Measurements from ENCODE around the gene DOK7. TPM values are rescaled to one million over a fixed set of nuclear protein-coding genes. Genes with fewer than 3 reads are reported as not detected.
"Not testable (repeated sequence)": the region's sequence is repeated elsewhere in the genome, so short reads cannot be mapped to it uniquely, and the experiment has no call there.

DOK7 gene
- total RNA-seq, 4 donors from 2014 or later = 0.26 to 0.45 TPM; not detected in 2

DNA sequence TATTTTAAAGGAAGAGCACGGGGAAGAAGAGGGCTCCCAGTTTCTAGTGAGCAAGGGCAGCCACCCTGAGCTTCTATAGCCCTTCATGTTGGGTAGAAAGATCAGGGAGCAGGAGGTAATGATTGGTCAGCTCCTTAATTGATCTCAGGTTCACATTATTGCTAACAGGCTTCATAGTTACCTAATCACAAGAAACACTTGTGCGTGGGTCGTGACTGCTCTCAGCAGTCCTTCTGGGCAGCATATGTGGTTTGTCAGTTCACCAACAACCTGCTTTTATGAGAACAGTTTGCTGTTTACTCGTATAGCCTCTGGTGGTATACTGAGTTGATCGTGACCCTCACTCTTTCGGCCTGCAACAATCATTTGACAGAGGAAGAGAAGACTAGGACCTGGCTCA lies 4.7 kb upstream of the DOK7 start:
- DNase-seq = no peak
- no peaks in the 10 kb centered on the region for H3K36me3 ChIP-seq
- intact Hi-C loops (cut with DNase I) = no loop called here
- no peak overlapping the region for H3K4me3 ChIP-seq
- H3K27me3 ChIP-seq = peaks cover 0 to 36% (median 3%) of the 10 kb centered on the region in 4 donors
- 76 to 77% methylated on average over 6 of the region's 6 CpGs for WGBS, 2 donors
- H3K27ac ChIP-seq = no peak overlapping the region
- peaks cover 6 to 26% (median 11%) of the 10 kb centered on the region in 3 donors for H3K4me1 ChIP-seq
- peaks cover 0 to 20% (median 20%) of the 10 kb centered on the region in 3 donors for H3K9me3 ChIP-seq
- TF ChIP-seq, protein P1, sequence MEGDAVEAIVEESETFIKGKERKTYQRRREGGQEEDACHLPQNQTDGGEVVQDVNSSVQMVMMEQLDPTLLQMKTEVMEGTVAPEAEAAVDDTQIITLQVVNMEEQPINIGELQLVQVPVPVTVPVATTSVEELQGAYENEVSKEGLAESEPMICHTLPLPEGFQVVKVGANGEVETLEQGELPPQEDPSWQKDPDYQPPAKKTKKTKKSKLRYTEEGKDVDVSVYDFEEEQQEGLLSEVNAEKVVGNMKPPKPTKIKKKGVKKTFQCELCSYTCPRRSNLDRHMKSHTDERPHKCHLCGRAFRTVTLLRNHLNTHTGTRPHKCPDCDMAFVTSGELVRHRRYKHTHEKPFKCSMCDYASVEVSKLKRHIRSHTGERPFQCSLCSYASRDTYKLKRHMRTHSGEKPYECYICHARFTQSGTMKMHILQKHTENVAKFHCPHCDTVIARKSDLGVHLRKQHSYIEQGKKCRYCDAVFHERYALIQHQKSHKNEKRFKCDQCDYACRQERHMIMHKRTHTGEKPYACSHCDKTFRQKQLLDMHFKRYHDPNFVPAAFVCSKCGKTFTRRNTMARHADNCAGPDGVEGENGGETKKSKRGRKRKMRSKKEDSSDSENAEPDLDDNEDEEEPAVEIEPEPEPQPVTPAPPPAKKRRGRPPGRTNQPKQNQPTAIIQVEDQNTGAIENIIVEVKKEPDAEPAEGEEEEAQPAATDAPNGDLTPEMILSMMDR (IDR thresholded peaks at IDR 0.05) = no peak
- TF ChIP-seq POLR2A (IDR thresholded peaks at IDR 0.05) = no peak

DNA sequence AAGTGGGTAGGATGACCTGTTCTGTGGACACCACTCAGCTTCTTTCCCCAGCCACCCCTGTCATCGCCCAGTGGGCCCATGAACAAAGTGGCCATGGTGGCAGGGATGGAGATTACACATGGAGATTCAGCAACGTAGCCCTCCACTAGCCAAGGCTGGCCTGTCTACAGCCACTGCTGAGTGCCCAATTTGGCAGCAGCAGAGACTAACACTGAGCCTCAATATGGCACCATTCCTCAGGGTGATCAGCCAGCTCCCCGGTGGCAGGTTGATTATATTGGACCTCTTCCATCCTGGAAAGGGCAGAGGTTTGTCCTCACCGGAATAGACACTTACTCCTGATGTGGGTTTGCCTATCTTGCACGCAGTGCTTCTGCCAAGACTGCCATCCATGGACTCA lies 4.0 kb upstream of the DOK7 start:
- H3K4me3 ChIP-seq; H3K36me3 ChIP-seq; H3K27ac ChIP-seq; intact Hi-C loops (cut with DNase I); DNase-seq: not testable (repeated sequence)
- Histone ChIP-seq H3K9me3 (peaks cover 0 to 20% (median 20%) of the 10 kb centered on the region in 3 donors), H3K4me1 (peaks cover 10 to 33% (median 16%) of the 10 kb centered on the region in 3 donors), H3K27me3 (peaks cover 0 to 44% (median 9%) of the 10 kb centered on the region in 4 donors)
- WGBS, 2 donors = 80 to 92% methylated on average over 1 to 2 of the region's 5 CpGs

DNA sequence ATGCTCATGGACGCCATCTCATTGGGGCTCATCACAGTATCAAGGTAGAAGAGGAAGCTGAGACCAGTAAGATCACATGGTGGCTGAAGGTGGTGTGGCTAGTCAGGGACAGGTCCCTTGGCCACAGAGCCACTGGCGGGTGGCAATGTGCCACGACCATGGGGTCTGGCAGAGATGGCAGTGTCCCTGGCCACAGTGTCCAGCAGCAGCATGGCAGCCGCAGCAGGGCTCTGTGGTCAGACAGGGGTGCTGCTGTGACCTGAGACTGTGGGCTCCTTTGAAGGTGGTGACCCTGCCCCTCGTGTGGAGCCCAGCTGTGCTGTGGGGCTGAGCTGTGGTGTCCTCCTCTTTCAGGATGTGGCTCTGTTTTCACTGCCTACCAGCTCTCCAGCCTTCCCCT lies 2.2 kb upstream of the DOK7 start:
- DNase-seq = no peak
- WGBS, 2 donors = 80 to 88% methylated on average over 1 to 3 of the region's 5 CpGs
- peaks cover 10 to 33% (median 16%) of the 10 kb centered on the region in 3 donors for H3K4me1 ChIP-seq
- intact Hi-C loops (cut with DNase I) = no loop called here
- H3K27ac ChIP-seq = no peak overlapping the region
- no peak for TF ChIP-seq POLR2A (IDR thresholded peaks at IDR 0.05)
- TF ChIP-seq, protein P1 (IDR thresholded peaks at IDR 0.05) = no peak
- no peaks in the 10 kb centered on the region for H3K36me3 ChIP-seq
- peaks cover 0 to 9% (median 9%) of the 10 kb centered on the region in 3 donors for H3K9me3 ChIP-seq
- H3K4me3 ChIP-seq = no peak overlapping the region
- H3K27me3 ChIP-seq = peaks cover 0 to 62% (median 10%) of the 10 kb centered on the region in 4 donors

DNA sequence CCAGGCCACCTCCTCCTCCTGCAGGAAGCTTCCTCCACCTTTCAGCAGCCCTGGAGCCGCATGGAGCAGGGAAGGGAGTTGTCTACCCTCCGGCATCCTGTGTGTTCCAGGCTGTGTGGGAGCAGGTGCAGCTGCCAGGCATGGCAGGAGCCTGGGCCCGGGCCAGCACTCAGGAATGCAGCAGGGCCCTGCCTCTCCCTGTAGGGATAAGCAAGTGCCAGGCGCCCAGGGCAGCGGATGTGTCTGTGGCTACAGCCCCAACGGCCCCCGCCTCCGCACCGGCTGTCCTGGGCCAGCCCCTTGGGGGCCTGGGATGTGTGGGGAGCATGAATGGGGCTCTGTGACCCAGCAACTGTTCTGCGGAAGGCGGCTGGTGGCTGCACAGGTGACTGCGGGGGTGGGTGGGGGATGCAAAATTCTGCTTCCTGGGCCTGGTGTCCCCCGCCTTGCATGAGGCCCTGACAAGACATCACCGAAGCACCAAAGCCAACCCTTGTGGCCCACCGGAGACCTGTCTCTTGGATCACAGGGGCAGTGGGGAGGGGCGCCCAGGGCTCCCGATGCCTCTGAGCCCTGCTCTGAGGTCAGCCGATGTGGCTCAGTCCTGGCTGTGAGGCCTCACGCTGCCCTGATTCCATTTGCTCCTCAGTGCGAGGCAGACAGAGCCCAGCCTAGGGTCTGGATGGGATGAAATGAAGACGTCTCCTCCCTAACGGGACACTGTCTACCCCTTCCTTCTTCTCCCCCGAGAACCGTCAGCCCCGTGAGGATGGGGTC lies 1.4 kb upstream of the DOK7 start:
- WGBS, 2 donors = 37 to 70% methylated on average over 8 to 18 of the region's 25 CpGs
- DNase-seq = no peak
- intact Hi-C loops (cut with DNase I) = no loop called here
- Histone ChIP-seq H3K27ac (peak overlapping the region in 1 of 4 donors; percentile 9), H3K4me3 (no peak overlapping the region), H3K9me3 (peaks cover 0 to 2% (median 2%) of the 10 kb centered on the region in 3 donors), H3K27me3 (peaks cover 0 to 70% (median 10%) of the 10 kb centered on the region in 4 donors), H3K4me1 (peaks cover 10 to 33% (median 16%) of the 10 kb centered on the region in 3 donors), H3K36me3 (no peaks in the 10 kb centered on the region)
- TF ChIP-seq, protein P1 (IDR thresholded peaks at IDR 0.05) = peak in 1 of 6 experiments; percentile 6
- TF ChIP-seq POLR2A (IDR thresholded peaks at IDR 0.05) = no peak

DNA sequence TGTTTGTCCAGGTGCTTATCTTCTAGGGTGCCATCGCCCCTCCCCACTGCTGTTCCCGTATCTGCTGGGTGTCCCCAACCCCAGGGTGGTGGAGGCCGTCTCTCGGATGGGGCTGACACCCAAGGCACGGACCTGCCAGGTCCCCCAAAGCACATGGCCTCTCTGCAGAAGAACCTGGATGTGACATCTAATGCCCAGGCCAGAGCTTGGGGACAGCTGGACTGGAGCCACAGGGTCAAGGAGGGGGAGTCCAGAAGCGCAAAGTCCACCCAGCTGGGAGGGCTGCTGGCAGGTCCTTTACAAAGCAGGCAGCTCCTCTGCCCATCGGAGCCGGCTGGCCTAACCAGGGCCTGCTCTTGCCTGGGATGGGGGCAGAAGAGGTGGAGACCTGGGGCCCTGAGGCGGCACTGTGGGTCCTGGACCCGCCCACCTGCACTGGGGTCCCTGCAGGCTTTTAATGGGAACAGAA lies 751 bp upstream of the DOK7 start:
- intact Hi-C loops (cut with DNase I) = no loop called here
- peaks cover 0 to 76% (median 10%) of the 10 kb centered on the region in 4 donors for H3K27me3 ChIP-seq
- H3K4me1 ChIP-seq = peaks cover 10 to 33% (median 16%) of the 10 kb centered on the region in 3 donors
- no peak overlapping the region for H3K4me3 ChIP-seq
- TF ChIP-seq, protein P1 (IDR thresholded peaks at IDR 0.05) = no peak
- TF ChIP-seq POLR2A (IDR thresholded peaks at IDR 0.05) = no peak
- no peak for DNase-seq
- WGBS, 2 donors = 35% methylated on average over 5 of the region's 10 CpGs; no CpG with 5 or more reads in 1 of the 2 donors
- H3K9me3 ChIP-seq = no peaks in the 10 kb centered on the region
- no peaks in the 10 kb centered on the region for H3K36me3 ChIP-seq
- no peak overlapping the region for H3K27ac ChIP-seq
